HG03439 (cell line): Measurements from ENCODE around the gene TMED6.

Experiments
- ATAC-seq: cut with Tn5 transposase; IDR thresholded peaks from one replicate; pipeline ENCODE4 v1.9.1; 2021; ENCODE audit warnings: mild to moderate bottlenecking, moderate library complexity; ENCODE audit not compliant: unreplicated experiment

Gene TMED6

DNA sequence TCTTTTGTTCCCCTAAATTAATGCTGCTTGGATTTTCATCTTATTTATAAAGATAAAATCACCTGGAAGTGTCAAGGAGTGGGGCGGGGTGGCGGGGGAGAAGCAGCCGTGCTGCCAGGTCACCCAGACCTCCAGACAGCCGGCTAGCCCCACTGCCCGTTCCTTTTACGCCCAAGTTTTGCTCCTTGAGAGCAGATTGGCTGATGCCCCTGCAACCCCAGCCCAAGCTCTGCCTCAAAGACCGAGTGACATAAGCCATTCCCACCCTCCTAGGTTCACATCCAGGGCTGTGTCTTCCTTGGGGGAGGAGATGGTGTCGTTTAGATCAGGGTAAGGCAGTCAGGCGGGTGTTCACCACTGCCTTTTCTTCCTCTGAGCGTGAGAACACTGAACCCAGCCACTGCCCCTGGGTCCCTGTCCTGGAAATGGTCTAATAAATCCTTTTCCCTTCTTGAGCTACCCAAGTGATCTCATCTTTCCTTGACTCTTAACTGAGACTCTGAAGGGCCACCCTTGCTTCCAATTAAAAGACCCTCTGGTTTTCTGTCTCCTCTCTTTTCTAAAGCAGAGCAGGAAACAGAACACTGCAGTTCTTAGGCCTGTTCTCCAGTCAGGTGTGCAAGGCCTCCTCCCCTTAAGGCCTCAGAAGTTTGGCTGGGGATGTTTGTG lies 26.9 kb downstream of the TMED6 start:
- no peak for ATAC-seq

DNA sequence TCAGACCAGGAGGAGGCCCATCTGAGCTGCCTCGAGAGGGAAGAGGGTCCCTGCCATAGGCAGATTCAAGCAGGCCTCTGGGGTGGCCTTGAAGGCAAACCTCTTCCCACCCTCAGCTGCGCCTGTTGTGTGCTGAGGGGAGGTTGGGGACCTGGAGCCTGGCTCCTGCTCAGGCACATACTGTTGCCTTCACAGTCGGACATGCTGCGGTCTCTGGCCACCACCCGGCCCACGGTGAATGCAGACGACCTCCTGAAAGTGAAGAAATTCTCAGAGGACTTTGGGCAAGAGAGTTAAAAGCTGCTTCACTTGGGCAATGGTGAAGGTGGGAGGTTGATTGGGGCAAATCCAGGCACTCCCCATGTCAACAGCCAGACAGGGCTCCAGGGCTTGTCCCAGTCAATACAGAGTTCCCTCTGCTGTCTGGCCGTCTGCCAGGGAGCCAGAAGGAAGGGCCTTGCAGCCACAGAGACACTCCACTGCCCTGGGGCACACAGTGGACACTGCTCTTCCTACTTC lies 27.5 kb downstream of the TMED6 start:
- ATAC-seq = no peak

DNA sequence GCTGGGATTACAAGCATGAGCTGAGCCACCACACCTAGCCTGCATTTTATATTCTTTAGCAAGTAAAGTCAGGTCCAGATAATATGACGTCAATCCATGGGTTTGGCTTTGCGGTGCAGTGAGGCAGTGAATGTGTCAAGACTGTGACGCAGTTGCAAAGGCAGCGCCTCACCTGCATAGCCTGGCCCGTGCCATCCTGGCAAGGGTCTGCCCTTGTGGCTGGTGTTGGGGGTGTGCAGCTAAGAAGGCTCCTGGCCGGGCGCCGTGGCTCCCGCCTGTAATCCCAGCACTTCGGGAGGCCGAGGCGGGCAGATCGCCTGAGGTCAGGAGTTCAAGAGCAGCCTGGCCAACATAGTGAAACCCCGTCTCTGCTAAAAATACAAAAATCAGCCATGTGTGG lies 28.2 kb downstream of the TMED6 start:
- ATAC-seq = no peak

DNA sequence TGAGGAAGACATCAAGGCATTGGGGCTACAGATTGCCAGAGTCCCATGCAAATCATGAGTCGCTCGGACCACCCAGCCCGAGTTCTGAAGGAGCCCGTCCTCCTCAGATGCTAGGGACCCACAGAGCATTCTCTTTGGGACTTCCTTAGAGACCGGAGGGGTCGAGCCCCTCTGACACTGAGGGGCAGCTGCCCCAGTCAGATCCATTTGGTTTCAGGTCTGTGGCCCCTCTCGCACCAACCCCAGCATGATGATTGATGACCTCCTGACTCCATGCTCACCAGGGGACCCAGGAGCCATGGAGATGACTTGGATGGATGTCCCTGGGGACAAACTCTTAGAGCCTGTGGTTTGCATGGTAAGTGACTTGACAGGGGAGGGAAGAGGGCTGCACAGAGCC lies 29.2 kb downstream of the TMED6 start:
- no peak for ATAC-seq

DNA sequence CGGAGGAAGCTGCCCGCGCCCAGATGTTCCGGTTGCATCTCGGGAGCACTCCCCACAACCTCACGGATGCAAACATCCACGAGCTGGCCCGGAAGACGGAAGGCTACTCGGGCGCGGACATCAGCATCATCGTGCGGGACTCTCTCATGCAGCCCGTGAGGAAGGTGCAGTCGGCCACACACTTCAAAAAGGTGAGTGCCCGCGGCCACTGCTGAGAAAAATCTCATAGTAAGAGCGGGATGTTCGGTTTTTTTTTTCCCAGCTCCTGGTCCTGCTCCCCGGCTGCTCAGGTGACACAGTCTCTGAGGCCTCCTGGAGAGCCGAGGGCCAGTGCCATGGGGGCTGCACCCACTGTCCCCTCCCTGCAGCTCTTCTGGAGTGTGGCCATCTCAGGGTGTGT lies 30.5 kb downstream of the TMED6 start:
- no peak for ATAC-seq

DNA sequence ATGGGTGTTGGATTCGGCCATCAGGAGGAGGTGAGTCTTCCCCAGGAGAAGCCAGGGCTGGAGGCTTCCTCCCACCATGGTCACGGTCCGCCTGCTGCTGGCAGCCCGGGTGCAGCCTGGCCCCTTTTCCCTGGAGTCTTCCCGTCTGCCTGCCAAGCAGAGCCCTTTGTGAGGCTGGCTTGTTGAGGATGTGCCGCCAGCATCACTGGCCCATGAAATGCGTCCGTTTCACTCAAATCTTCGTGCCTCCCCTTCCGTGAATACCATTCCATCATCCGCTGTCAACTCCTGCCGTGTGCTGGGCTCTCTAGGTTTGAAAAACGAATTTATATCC lies 30.9 kb downstream of the TMED6 start:
- no peak for ATAC-seq

DNA sequence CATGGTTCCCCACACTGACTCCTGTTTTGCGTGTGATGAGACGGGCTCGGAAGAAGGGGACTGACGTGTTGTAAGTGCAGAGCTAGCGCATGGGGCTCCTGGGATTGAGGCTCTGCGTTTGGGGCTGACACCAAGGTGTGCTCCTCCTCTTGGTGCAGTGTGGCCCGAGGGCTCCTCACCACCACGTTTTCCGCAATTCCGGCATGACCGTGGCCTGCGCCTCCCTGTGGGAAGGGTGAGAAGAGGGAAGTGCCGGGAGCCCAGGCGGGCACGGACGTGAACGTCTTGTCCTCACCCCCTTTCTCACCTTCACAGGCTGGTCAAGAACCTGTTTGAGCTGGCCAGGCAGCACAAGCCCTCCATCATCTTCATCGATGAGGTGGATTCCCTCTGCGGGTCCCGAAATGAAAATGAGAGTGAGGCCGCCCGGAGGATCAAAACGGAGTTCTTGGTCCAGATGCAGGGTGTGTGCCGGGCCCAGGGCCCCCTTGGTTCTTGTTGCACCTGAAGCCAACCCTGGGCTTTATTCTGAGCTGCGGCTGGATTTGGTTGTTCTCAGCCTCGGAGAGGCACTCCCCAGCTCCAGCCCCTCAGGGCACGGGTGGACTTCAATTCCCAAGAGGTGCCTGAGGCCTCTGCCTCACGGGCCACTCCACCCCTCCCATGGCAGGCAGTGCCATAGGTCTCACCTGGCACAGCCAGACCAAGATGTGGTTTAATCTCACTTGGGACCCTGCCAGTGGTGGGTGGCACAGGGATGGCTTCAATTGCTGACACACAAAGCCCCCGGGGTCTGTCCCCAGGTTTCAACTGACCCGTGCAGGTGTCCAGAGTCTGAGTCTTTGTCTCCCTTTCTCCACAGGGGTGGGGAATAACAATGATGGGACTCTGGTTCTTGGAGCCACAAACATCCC lies 31.5 kb downstream of the TMED6 start:
- no peak for ATAC-seq

DNA sequence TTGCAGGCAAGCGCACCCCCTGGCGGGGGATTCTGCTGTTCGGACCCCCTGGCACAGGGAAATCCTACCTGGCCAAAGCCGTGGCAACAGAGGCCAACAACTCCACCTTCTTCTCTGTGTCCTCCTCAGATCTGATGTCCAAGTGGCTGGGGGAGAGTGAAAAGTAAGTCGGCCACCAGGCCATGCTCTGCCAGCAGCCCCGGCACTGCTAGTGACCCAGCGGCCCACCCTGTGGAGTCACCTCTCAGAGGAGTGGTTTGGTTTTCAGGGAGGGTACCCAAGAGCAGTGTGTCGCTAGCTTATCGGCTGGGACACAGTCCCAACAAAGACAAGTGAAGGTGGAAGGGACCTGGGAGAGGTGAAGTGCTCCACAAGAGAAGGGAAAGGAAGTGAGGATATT lies 32.2 kb downstream of the TMED6 start:
- ATAC-seq = no peak

DNA sequence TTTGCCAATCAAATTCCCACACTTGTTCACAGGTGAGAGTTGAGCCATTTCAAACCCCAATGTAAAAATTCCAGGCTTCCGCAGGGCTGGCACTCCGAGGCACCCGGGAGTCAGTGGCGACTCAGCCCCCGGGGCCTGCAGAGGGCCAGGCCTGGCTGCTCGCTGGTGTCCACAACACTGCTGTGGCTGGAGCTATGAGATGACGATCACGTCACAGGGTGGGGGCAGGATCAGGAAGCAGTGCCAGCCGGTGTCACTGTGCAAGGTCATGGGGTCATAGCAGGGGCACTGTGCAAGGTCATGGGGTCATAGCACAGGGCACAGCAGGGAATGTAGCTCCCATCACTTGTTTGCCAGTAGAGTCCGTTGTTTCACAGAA lies 32.7 kb downstream of the TMED6 start:
- ATAC-seq = no peak

DNA sequence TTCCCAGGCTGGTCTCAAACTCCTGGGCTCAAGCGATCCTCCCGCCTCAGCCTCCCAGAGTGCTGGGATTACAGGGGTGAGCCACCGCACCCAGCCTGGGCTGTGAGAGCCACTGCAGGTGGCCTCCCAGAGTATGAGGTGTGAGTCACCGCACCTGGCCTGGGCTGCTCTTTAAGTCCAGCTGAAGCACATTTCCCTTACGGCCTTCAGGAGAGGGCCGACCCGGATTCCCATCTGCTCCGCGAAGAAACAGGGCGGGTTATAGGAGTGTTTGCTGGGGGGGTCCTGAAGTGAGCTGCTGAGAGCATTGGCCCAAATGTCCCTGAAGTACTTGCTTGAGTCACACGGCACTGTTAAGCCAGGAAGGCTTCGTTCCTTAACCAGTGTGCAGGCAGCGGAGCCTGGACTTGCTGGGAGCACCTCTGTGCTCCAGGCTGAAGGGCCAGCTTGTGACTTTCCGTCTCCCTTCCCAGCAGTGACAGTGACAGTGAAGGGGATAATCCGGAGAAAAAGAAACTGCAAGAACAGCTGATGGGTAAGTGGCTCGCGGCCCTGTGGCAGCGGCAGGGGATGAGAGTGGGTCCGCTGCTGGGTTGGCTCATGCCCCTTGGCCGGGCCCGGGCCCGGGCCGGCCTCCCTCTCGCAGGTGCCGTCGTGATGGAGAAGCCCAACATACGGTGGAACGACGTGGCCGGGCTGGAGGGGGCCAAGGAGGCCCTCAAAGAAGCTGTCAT lies 33.2 kb downstream of the TMED6 start:
- ATAC-seq = no peak

DNA sequence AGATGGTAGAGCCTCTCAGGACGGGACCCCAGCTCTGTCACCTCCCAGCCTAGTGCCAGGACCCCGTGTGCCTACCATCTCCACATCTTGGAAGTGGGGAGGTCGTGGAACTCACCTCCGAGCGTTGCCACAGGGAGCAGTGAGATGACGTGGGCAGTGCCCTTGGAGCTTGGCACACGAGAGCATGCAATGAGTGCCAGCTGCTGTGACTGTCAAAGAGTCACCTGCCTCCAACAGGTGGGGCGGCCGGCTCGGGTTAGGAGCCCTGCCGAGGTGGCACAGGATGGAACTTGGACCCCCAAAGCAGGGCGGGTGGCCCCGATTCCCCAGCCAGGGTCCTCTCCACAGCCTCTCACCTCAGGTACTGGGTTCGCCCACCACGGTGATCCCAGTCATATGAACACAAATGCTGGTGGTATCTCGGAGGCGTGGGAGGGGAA lies 35.0 kb downstream of the TMED6 start:
- ATAC-seq = no peak

DNA sequence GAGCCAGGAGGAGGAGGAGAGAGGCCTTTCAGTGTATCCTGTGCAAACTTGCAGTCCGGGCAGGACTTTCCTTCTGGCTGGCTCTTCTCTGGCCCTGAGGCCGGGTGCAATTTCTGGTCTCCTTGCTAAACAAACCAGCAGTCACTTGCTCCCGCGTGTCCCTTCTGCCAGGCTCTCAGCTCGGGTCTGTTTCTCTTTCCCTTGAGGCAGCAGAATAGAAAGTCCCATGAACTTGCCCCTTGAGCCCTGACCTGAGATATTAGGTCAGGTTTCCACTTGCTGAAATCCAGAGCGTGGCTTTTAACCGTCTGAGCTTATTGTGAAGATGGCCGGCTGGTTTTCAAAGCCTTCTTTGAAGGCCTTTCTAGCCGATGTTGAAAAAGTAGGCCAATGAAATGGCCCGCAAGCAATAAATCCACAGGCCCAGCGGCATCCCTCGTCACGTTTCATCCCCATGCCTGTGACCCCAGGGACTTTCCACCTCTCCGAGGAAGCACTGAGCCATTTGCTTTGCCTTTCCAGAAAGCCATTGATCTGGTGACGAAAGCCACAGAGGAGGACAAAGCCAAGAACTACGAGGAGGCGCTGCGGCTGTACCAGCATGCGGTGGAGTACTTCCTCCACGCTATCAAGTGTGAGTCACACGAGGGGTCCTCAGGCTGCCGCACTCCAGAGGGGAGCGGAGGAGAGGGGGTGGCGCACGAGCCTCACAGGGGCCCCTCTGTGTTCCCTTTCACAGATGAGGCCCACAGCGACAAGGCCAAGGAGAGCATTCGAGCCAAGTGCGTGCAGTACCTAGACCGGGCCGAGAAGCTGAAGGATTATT lies 35.9 kb downstream of the TMED6 start:
- no peak for ATAC-seq

DNA sequence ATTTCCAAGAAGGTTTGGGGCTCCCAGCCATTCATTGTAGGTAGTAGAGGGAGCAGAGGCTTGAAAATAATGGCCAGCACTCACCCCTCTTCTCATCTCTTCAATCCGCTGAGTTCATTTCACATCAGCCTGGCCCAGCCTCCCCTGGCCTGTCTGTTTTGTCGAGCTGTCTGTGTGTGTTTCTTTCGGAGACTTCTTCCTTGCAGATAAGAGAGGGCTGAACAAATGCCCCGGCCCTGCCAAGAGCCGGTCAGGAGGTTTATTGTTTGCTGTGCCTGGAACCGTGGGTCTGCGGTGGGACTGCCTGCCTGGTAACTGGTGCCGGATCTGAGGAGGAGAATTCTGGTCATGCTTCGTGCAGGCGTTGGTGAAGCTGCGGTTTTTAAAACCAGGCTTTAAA lies 37.1 kb downstream of the TMED6 start:
- ATAC-seq = no peak

DNA sequence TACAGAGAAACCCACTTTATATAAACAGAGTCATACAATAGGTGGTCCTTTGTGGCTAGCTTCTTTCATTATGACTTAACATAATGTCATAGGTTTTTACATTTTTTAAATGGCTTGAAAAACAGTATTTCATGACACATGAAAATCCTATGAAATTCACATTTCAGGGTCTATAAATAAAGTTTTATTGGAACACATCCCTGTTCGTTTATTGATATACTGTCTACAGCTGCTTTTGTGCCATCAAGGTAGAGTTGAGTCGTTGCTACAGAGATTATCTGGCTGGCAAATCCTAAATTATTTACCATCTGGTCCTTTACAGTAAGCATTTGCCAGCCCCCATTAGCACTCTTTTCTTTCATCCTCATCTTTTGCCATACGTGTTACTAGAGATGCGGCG lies 38.1 kb downstream of the TMED6 start:
- no peak for ATAC-seq

DNA sequence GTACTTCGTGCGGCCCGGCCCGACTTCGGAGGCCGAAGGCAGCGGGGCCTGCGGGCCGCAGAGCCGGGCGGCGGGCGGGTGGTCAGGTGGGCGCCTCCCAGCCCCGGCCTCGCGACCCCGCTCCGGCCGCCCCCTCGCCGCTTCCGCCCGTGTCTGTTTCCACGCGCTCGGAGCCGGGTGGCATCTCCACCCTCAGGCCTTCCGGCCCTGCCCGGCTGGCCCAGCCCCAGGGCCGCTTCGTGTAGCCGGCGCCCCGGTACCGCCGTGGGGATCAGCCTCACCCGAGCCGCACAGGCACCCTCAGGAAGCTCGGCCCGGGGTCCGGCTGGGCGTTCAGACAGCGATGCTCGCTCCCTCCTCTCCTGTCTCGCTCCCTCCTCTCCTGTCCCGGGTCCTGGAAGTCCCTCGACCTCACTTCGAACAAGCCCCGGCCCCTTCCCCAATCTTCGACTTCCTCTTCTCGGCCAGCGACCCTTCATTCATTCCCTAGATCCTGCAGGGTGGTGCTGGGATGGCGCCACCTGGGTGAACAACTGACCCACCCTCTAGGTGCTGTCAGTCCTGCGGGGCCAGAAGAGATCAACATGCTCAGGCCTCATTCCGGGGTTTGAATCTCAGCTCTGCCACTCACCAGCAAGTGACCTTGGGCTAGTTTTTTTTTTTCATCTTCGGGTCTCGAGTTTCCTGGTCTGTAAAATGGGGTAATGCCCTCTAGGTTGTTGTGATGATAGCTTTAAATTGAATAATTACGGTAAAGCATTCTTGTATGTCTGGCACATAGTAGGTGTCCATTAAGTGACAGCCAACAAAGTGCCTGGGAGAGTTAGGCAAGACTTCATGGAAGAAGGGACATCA lies 39.8 kb downstream of the TMED6 start:
- ATAC-seq = peak; percentile 55

DNA sequence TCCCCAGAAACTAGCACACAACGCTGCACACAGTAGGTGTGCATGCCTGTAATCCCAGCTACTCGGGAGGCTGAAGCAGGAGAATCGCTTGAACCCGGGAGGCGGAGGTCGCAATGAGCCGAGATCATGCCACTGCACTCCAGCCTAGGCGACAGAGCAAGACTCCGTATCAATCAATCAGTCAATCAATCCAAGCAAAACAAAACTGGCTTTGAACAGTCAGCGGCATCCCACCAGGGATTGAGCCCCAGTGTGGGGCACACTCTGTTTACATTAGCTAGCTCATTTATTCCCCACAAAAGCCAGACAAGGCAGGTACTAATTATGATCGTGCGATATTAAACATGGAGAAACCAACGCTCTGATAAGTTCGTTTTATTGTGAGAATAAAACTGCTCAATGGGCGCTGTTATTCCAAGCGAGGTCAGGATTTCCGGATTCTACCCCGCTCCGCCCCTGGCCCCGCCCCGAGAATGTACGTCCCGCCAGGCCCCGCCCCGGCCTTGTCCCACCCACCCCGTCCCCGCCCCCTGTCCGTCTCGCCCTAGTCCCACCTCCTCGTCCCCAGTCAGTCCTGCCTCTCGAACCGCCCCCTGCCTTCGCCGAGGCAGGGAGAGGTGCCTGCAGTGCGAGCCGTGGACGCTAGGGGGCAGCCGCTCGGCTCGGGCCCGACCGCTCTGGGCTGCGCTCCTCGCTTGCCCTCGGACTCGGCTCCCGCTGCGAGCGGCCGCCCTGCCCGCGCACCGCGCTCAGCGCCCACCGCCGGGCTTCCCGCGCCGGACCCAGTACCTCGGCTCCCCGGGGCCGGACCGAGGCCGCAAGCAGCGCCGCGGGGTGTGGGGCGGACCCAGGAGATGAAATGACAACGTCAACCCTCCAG lies 40.7 kb downstream of the TMED6 start, which contains the start of gene VPS4A:
Gene VPS4A (plus strand): TSS at position 698 of the 880 bp plus-strand sequence. CDS start 162 bp downstream, at position 860.
- ATAC-seq = peak; percentile 92

DNA sequence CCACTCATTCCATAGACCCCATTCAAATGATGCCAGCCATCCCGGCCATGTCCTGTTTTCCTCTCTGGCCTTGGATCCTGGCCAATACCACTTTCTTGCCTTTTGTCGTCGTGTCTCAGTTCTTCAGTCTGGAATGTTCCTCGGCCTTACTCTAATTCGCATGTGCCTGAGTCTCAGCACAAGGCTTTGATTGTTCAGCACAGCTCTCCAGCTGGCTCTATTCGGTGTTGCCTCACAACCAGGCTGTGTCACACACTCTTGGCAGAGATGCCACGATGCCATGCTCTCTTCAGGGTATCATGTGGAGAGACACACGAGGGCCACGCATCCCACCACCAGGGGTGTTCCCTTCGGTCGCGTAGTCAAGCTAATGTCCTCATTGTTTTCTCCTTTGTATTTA lies 42.3 kb downstream of the TMED6 start:
- ATAC-seq = no peak

DNA sequence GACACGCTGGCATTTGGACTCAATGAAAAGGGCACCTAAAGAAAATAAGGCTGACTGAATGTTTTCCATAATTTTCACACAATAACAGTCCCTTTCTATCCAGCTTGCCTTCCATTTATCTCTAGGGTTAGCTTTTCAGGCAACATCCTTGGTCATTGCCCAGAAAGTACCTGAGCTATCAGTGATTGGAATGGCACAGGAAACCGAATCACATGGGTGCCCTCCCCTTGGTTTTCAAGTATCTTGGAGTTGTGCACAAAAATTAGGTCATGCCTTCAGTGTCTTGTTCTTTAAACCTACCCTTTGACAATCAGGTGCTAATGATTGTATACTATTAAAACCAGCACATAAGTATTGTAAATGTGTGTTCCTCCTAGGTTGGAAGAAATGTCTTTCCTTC lies 43.7 kb downstream of the TMED6 start:
- no peak for ATAC-seq

DNA sequence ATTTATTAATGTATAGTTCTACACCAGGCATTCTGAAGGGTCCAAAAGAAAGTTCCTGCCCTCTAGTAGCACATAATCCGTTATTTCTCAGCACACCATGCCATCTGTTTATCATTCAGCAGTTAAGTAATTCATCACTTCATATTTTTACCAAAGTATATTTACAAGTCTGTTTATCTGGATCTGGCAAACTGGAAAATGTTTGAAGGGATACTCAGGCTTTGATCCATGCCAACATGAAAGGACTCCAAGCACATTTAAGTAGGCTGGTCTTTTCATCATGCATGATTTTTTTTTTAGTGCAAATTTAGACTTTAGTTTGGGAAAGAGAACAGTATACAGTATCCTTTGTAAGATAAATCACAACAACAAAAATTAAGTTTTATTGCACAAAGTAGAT lies 44.5 kb downstream of the TMED6 start:
- ATAC-seq = no peak
